Pancreas (tissue), 10 donors: ENCODE data around the gene INO80. TPM values are rescaled to one million over a fixed set of nuclear protein-coding genes. Genes with fewer than 3 reads are reported as not detected.
"Not testable (repeated sequence)": the region's sequence is repeated elsewhere in the genome, so short reads cannot be mapped to it uniquely, and the experiment has no call there.

ENCODE experiments used
- ATAC-seq, 4 donors: fragments of 200-7000 bp; cut with Tn5 transposase; one replicate each; pipeline versions ENCODE4 v1.8.0 to v1.9.1; 2020; ENCODE audit warnings: mild to moderate bottlenecking in 4 of 4, moderate library complexity in 4 of 4
- DNase-seq, 6 donors: peaks; one replicate each; pipeline ENCODE4 v3.0.0-alpha.2; 2020
- FAIRE-seq: peaks from 2 replicates; lab custom pipeline; 2012; peaks lifted over from hg19 to GRCh38; lab: Jason Lieb, UNC
- H3K27ac ChIP-seq, 4 donors: fragments of 200-600 bp; sonication (generic); 1 replicate in 3 of 4; 2 replicates in 1 of 4; pipeline versions ENCODE4 v1.5.0 to v1.8.0; 2020
- H3K27me3 ChIP-seq, 4 donors: fragments of 200-600 bp; one replicate each; pipeline ENCODE4 v1.8.0; 2021
- H3K36me3 ChIP-seq, 3 donors: fragments of 200-600 bp; sonication (generic) in 1 of 3; one replicate each; pipeline versions ENCODE4 v1.5.0 to v1.8.0; 2020 to 2021
- H3K4me1 ChIP-seq, 3 donors: fragments of 200-600 bp; one replicate each; pipeline ENCODE4 v1.8.0; 2021
- H3K4me3 ChIP-seq, 4 donors: fragments of 200-600 bp; sonication (generic) in 2 of 4; one replicate each; pipeline versions ENCODE4 v1.5.0 to v1.8.0; 2020 to 2021
- H3K9me3 ChIP-seq, 4 donors: fragments of 200-600 bp; one replicate each; pipeline ENCODE4 v1.8.0; 2021
- WGBS, 2 donors: extraction: QIAGEN DNeasy Blood & Tissue Kit; methylation state at CpG; one replicate each; pipeline ENCODE4 v1.1.7; 2013; 5-methylcytosine and 5-hydroxymethylcytosine counted together
- intact Hi-C, 3 donors: fragments of 100-400 bp; cut with DNase I; formaldehyde crosslinking; loops; one replicate each; pipeline versions ENCODE4 v1.11.1 to v1.14.2; 2022
- polyA plus RNA-seq, 2 donors: library from polyadenylated mRNA; stranded (reverse); fragments of 200-250 nt; gene quantifications; one replicate each; pipeline ENCODE4 v1.2.3, GENCODE V29; 2013
- total RNA-seq, 6 donors: library from RNA; stranded (reverse); fragmentation: NEBNext Ultra II Directional in 4 of 6; extraction: Animal tissue kit (Norgen Biotek cat#: 25700) in 4 of 6; gene quantifications; one replicate each; pipeline versions ENCODE4 v1.2.1 to v1.2.4, GENCODE V29; 2021 to 2023
- TF ChIP-seq, protein P1 (sequence below), 4 donors: fragments of 200-600 bp; sonication (generic) in 3 of 4; IDR thresholded peaks; one replicate each; pipeline versions ENCODE4 v1.5.0 to v1.8.0; 2021; ENCODE audit warnings: antibody characterized with exemption in 4 of 4
- donor health status: healthy with polysubstance abuse.
- donor health status: DM: no; HTN: no; CAD: no; lungs with moderate emphysema.
- donor health status: DM: no; HTN: no; CAD: no.
- donor health status: control.
- donor health status: control.
- donor health status: Bipolar disorder and iron deficiency.
- donor health status: DM: yes; HTN: yes; CAD: no.
- donor health status: DM: no; HTN: no; CAD: no.
- donor health status: DM: no; HTN: no; CAD: no.
- donor health status: DM: yes; HTN: yes; CAD: no.

The INO80 gene
- total and polyA plus RNA-seq, 8 donors = 4.7 to 11.7 (median 7.5) TPM

DNA sequence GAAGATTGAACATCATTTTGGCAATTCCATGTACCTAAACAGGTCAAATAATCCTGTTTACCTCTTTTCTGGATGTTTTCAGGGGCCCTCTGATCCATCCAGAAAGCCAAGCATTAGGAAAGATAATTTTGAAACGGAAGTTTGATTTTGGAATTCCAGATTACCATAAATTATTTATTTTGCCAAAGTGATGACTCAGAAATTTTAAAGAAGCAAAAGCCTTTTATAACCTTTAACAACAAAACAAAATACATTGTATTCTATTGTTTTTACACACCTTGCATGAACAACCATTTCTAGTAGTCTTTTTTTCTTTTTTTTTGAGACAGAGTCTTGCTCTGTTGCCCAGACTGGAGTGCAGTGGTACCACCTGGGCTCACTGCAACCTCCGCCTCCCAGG, 32.0 kb upstream of the INO80 start:
- ATAC-seq (no peak), FAIRE-seq (no peak), DNase-seq (no peak)
- H3K27me3 ChIP-seq = no peaks in the 10 kb centered on the region
- H3K4me3 ChIP-seq = no peak overlapping the region
- 66% methylated on average over 2 of the region's 2 CpGs for WGBS, 2 donors
- H3K27ac ChIP-seq = no peak overlapping the region
- H3K4me1 ChIP-seq = no peaks in the 10 kb centered on the region
- H3K9me3 ChIP-seq = no peaks in the 10 kb centered on the region
- TF ChIP-seq, protein P1, sequence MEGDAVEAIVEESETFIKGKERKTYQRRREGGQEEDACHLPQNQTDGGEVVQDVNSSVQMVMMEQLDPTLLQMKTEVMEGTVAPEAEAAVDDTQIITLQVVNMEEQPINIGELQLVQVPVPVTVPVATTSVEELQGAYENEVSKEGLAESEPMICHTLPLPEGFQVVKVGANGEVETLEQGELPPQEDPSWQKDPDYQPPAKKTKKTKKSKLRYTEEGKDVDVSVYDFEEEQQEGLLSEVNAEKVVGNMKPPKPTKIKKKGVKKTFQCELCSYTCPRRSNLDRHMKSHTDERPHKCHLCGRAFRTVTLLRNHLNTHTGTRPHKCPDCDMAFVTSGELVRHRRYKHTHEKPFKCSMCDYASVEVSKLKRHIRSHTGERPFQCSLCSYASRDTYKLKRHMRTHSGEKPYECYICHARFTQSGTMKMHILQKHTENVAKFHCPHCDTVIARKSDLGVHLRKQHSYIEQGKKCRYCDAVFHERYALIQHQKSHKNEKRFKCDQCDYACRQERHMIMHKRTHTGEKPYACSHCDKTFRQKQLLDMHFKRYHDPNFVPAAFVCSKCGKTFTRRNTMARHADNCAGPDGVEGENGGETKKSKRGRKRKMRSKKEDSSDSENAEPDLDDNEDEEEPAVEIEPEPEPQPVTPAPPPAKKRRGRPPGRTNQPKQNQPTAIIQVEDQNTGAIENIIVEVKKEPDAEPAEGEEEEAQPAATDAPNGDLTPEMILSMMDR (IDR thresholded peaks at IDR 0.05) = no peak
- intact Hi-C loops = no loop called here
- no peaks in the 10 kb centered on the region for H3K36me3 ChIP-seq

DNA sequence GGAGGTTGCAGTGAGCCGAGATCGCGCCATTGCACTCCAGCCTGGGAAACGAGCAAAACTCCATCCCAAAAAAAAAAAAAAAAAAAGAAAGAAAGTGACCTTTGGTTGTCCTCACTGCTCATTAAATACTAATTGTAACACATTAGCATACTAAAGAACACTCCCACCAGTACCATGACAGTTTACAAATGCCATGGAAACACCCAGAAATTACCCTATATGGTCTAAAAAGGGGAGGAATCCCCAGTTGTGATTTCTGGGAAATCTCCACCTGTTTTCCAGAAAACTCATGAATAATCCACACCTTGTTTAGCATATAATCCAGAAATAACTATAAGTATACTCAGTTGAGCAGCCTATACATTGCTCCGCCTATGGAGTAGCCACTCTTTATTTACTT, 23.5 kb upstream of the INO80 start:
- Histone ChIP-seq H3K4me1 (no peaks in the 10 kb centered on the region), H3K36me3 (no peaks in the 10 kb centered on the region), H3K27ac (no peak overlapping the region), H3K9me3 (no peaks in the 10 kb centered on the region), H3K27me3 (no peaks in the 10 kb centered on the region), H3K4me3 (no peak overlapping the region)
- intact Hi-C loops = no loop called here
- whole genome bisulfite sequencing, 2 donors = 87 to 93% methylated on average over 5 of the region's 5 CpGs
- TF ChIP-seq, protein P1 (IDR thresholded peaks at IDR 0.05) = no peak
- no peak for ATAC-seq
- no peak for FAIRE-seq
- no peak for DNase-seq

DNA sequence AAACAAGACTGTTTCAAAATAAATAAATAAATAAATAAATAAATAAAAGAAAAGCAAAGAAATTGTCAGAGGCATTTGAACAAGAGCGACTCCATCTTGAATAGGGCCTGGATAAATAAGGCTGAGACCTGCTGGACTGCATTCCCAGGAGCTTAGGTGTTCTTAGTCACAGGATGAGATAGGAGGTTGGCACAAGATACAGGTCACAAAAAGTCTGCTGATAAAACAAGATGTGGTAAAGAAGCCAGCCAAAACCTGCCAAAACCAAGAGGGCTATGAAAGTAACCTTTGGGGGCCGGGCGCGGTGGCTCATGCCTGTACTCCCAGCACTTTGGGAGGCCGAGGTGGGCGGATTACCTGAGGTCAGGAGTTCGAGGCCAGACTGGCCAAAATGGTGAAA, 23.0 kb upstream of the INO80 start:
- H3K27ac ChIP-seq, H3K27me3 ChIP-seq, H3K4me1 ChIP-seq, H3K36me3 ChIP-seq, H3K9me3 ChIP-seq, FAIRE-seq, H3K4me3 ChIP-seq, intact Hi-C loops: not testable (repeated sequence)
- peak in 2 of 4 donors; percentile 46 to 49 for ATAC-seq
- WGBS, 2 donors = 79 to 80% methylated on average over 7 of the region's 7 CpGs
- DNase-seq = peak in 1 of 6 donors; percentile 25

DNA sequence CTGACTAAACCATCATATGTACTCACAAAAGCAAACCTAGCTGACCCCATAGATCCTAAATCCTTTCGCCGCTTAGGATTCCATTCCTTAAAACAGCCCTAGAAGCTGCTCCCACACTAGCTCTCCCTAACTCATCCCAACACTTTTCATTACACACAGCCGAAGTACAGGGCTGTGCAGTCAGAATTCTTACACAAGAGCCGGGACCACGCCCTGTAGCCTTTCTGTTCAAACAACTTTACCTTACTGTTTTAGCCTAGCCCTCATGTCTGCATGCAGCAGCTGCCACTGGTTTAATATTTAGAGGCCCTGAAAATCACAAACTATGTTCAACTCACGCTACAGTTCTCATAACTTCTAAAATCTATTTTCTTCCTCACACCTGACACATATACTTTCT, 19.5 kb upstream of the INO80 start:
- FAIRE-seq, H3K27me3 ChIP-seq, intact Hi-C loops, H3K4me1 ChIP-seq, H3K27ac ChIP-seq, ATAC-seq, DNase-seq, H3K36me3 ChIP-seq, H3K9me3 ChIP-seq, H3K4me3 ChIP-seq: not testable (repeated sequence)
- 84 to 89% methylated on average over 6 of the region's 6 CpGs for WGBS, 2 donors

DNA sequence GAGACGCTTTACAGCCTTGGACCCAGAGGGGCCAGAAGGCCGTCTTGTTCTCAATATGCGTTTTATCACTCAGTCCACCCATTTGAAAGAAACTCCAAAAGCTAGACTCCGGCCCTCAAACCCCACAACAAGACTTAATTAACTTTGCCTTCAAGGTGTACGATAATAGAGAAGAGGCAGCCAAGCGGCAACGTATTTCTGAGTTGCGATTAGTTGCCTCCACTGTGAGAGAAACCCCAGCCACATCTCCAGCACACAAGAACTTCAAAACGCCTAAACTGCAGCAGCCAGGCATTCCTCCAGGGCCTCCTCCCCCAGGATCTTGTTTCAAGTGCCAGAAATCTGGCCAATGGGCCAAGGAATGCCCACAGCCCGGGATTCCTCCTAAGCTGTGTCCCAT, 17.4 kb upstream of the INO80 start:
- Histone ChIP-seq H3K4me3 (no peak overlapping the region), H3K36me3 (no peaks in the 10 kb centered on the region), H3K4me1 (peaks cover 0 to 3% (median 0%) of the 10 kb centered on the region in 3 donors), H3K27ac (no peak overlapping the region), H3K9me3 (no peaks in the 10 kb centered on the region), H3K27me3 (no peaks in the 10 kb centered on the region)
- ATAC-seq (no peak), FAIRE-seq (no peak), DNase-seq (no peak)
- TF ChIP-seq, protein P1 (IDR thresholded peaks at IDR 0.05) = no peak
- intact Hi-C loops = no loop called here
- 77 to 84% methylated on average over 10 of the region's 10 CpGs for whole genome bisulfite sequencing, 2 donors

DNA sequence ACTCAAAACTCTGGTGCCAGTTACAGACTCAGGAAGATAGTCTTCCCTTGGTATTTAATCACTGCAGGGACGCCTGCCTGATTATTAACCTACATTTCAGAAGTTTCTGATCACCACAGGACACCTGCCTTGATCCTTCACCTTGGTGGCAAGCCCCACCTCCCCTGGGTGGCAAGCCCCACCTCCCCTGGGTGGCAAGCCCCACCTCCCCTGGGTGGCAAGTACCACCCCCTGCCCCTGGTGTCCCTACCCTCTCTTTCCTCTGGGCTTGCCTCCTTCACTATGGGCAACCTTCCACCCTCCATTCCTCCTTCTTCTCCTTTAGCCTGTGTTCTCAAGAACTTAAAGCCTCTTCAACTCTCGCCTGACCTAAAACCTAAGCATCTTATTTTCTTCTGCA, 16.0 kb upstream of the INO80 start:
- H3K9me3 ChIP-seq, H3K4me3 ChIP-seq, ATAC-seq, H3K36me3 ChIP-seq, H3K27me3 ChIP-seq, FAIRE-seq, H3K4me1 ChIP-seq, H3K27ac ChIP-seq, intact Hi-C loops, DNase-seq: not testable (repeated sequence)
- 71 to 82% methylated on average over 2 of the region's 2 CpGs for WGBS, 2 donors
